Measurements from ENCODE around the gene NPDC1. TPM values are rescaled to one million over a fixed set of nuclear protein-coding genes. Genes with fewer than 3 reads are reported as not detected.

The NPDC1 gene
- total RNA-seq, 1 donor from 2014 or later = 68.0 TPM

- Mint-ChIP-seq H3K9me3 (peaks cover 4% of the 10 kb centered on the region), H3K4me3 (no peak overlapping the region), H3K27me3 (no peaks in the 10 kb centered on the region), H3K4me1 (ENCODE audit: unreplicated experiment) (no peaks in the 10 kb centered on the region), H3K36me3 (no peaks in the 10 kb centered on the region), H3K27ac (no peak overlapping the region)
- DNase-seq (ENCODE audit: extremely low spot score, unreplicated experiment) = no peak
- TF ChIP-seq CTCF (conservative IDR thresholded peaks at IDR 0.05) = no peak
Observed at GRCh38 chr9:137009217-137009616, 36.8 kb downstream of the NPDC1 start.

GRCh38 chr9:137008312-137008711 is 37.7 kb downstream of the NPDC1 start:
- Mint-ChIP-seq H3K27me3 (no peaks in the 10 kb centered on the region), H3K27ac (no peak overlapping the region), H3K9me3 (peaks cover 4% of the 10 kb centered on the region), H3K36me3 (no peaks in the 10 kb centered on the region), H3K4me3 (no peak overlapping the region), H3K4me1 (ENCODE audit: unreplicated experiment) (no peaks in the 10 kb centered on the region)
- no peak for TF ChIP-seq CTCF (conservative IDR thresholded peaks at IDR 0.05)
- DNase-seq (ENCODE audit: extremely low spot score, unreplicated experiment) = no peak

GRCh38 chr9:137007816-137008270 is 38.1 kb downstream of the NPDC1 start:
- Mint-ChIP-seq H3K36me3 (no peaks in the 10 kb centered on the region), H3K27ac (no peak overlapping the region), H3K27me3 (no peaks in the 10 kb centered on the region), H3K9me3 (peaks cover 4% of the 10 kb centered on the region), H3K4me3 (no peak overlapping the region), H3K4me1 (ENCODE audit: unreplicated experiment) (no peaks in the 10 kb centered on the region)
- no peak for TF ChIP-seq CTCF (conservative IDR thresholded peaks at IDR 0.05)
- no peak for DNase-seq (ENCODE audit: extremely low spot score, unreplicated experiment)

- Mint-ChIP-seq H3K4me3 (no peak overlapping the region), H3K27ac (no peak overlapping the region), H3K4me1 (ENCODE audit: unreplicated experiment) (no peaks in the 10 kb centered on the region), H3K27me3 (no peaks in the 10 kb centered on the region), H3K9me3 (peaks cover 4% of the 10 kb centered on the region), H3K36me3 (no peaks in the 10 kb centered on the region)
- no peak for DNase-seq (ENCODE audit: extremely low spot score, unreplicated experiment)
- TF ChIP-seq CTCF (conservative IDR thresholded peaks at IDR 0.05) = no peak
Observed at GRCh38 chr9:137007108-137007815, 38.7 kb downstream of the NPDC1 start.

- DNase-seq (ENCODE audit: extremely low spot score, unreplicated experiment) = no peak
- no peak for TF ChIP-seq CTCF (conservative IDR thresholded peaks at IDR 0.05)
- no peak overlapping the region for H3K27ac Mint-ChIP-seq
Observed at GRCh38 chr9:137006116-137007003, 39.6 kb downstream of the NPDC1 start.

More at GRCh38 chr9:137006116-137007003, 39.6 kb downstream of the NPDC1 start:
- Mint-ChIP-seq H3K9me3 (peaks cover 4% of the 10 kb centered on the region), H3K4me1 (ENCODE audit: unreplicated experiment) (no peaks in the 10 kb centered on the region), H3K4me3 (no peak overlapping the region), H3K27me3 (no peaks in the 10 kb centered on the region), H3K36me3 (no peaks in the 10 kb centered on the region)

Measured in type B pancreatic cell (in vitro differentiated cells).